GM23248 (cell line): ENCODE measurements around the gene ZFP36L1. TPM values are rescaled to one million over a fixed set of nuclear protein-coding genes. Genes with fewer than 3 reads are reported as not detected.
A peak's percentile ranks its signal among the peaks of the same experiment; 100 is the strongest.

Experiments used
- DNase-seq: peaks from one replicate; pipeline ENCODE4 v3.0.0-alpha.2; 2015
- H2AFZ ChIP-seq: fragments of 200-600 bp; sonication (generic); 2 replicates; pipeline ENCODE4 v1.6.1; 2016; ENCODE audit warnings: antibody characterized with exemption
- H3F3A ChIP-seq: fragments of 200-600 bp; sonication (generic); 2 replicates; pipeline ENCODE4 v1.6.1; 2016; ENCODE audit warnings: mild to moderate bottlenecking, antibody characterized with exemption, mixed run types; ENCODE audit not compliant: insufficient read depth
- H3K27ac ChIP-seq: fragments of 200-600 bp; sonication (generic); 2 replicates; pipeline ENCODE4 v1.5.1; 2016; ENCODE audit warnings: mild to moderate bottlenecking
- H3K27me3 ChIP-seq: fragments of 200-600 bp; sonication (generic); replicated peaks from 2 replicates; pipeline ENCODE4 v1.6.1; 2016; ENCODE audit warnings: mild to moderate bottlenecking; ENCODE audit not compliant: insufficient read depth
- H3K36me3 ChIP-seq: fragments of 200-600 bp; sonication (generic); 2 replicates; pipeline ENCODE4 v1.6.1; 2016; ENCODE audit warnings: low read depth, mild to moderate bottlenecking
- H3K4me1 ChIP-seq: fragments of 200-600 bp; sonication (generic); 2 replicates; pipeline ENCODE4 v1.6.1; 2016; ENCODE audit warnings: mild to moderate bottlenecking; ENCODE audit not compliant: insufficient read depth
- H3K4me2 ChIP-seq: fragments of 200-600 bp; sonication (generic); one replicate; pipeline ENCODE4 v1.6.1; 2016; ENCODE audit warnings: mild to moderate bottlenecking; ENCODE audit not compliant: unreplicated experiment
- H3K4me3 ChIP-seq: fragments of 200-600 bp; sonication (generic); 2 replicates; pipeline ENCODE4 v1.5.1; 2016; ENCODE audit warnings: mild to moderate bottlenecking
- H3K79me2 ChIP-seq: fragments of 200-600 bp; sonication (generic); 2 replicates; pipeline ENCODE4 v1.6.1; 2016; ENCODE audit warnings: mild to moderate bottlenecking; ENCODE audit not compliant: insufficient read depth
- H3K9ac ChIP-seq: fragments of 200-600 bp; sonication (generic); 2 replicates; pipeline ENCODE4 v1.6.1; 2016; ENCODE audit warnings: mild to moderate bottlenecking
- H3K9me2 ChIP-seq: fragments of 200-600 bp; sonication (generic); 2 replicates; pipeline ENCODE4 v1.6.1; 2016; ENCODE audit warnings: mixed run types, mild to moderate bottlenecking, moderate library complexity; ENCODE audit not compliant: insufficient read depth
- H3K9me3 ChIP-seq: fragments of 200-600 bp; sonication (generic); one replicate; pipeline ENCODE4 v1.6.1; 2017; ENCODE audit warnings: low read depth
- H4K20me1 ChIP-seq: fragments of 200-600 bp; sonication (generic); 2 replicates; pipeline ENCODE4 v1.6.0; 2016; ENCODE audit not compliant: insufficient read depth
- EZH2 ChIP-seq: fragments of 200-600 bp; sonication (generic); IDR thresholded peaks from 2 replicates; pipeline ENCODE4 v1.6.1; 2018; ENCODE audit warnings: antibody characterized with exemption, mild to moderate bottlenecking; ENCODE audit not compliant: insufficient read depth, poor library complexity, severe bottlenecking
- EZH2phosphoT487 ChIP-seq: fragments of 200-600 bp; sonication (generic); IDR thresholded peaks from 2 replicates; pipeline ENCODE4 v1.6.1; 2018; ENCODE audit warnings: antibody characterized with exemption, moderate library complexity, mild to moderate bottlenecking, low read depth; ENCODE audit not compliant: insufficient read depth
- WGBS, 2 experiments: methylation state at CpG; one replicate each; pipeline ENCODE4 v1.1.6; 2015 to 2017; ENCODE audit warnings: low lambda C conversion rate in 2 of 2, low coverage in 1 of 2; ENCODE audit errors: missing lambda C conversion rate in 2 of 2; 5-methylcytosine and 5-hydroxymethylcytosine counted together
- in situ Hi-C: fragments of 300-500 bp; cut with MboI; formaldehyde crosslinking; loops from 2 replicates; pipeline ENCODE4 v1.15.0; 2020
- polyA plus RNA-seq: library from polyadenylated mRNA; unstranded; fragments of >200 nt; fragmentation: Nextera tagmentation; extraction: Ambion mirVana; gene quantifications from 2 replicates; pipeline ENCODE4 v1.2.1, GENCODE V29; 2016
- total RNA-seq: library from RNA; depleted of rRNA; stranded (reverse); fragments of >200 nt; shearing (Covaris generic); gene quantifications from 2 replicates; pipeline ENCODE4 v1.2.3, GENCODE V29; 2014; rRNA removed

The ZFP36L1 gene, protein sequence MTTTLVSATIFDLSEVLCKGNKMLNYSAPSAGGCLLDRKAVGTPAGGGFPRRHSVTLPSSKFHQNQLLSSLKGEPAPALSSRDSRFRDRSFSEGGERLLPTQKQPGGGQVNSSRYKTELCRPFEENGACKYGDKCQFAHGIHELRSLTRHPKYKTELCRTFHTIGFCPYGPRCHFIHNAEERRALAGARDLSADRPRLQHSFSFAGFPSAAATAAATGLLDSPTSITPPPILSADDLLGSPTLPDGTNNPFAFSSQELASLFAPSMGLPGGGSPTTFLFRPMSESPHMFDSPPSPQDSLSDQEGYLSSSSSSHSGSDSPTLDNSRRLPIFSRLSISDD
- total RNA-seq (88.0 and 92.9 TPM in 2 replicates), polyA plus RNA-seq (599 and 620 TPM in 2 replicates)

- peaks cover 9% of the 10 kb centered on the region for H3K4me1 ChIP-seq
- peak within 1 kb of the TSS; percentile 99 for H3K9ac ChIP-seq
- no peaks in the 10 kb centered on the region for H3K27me3 ChIP-seq
- peaks cover 71% of the 10 kb centered on the region for H3K79me2 ChIP-seq
- no peaks in the 10 kb centered on the region for H3K9me3 ChIP-seq
- peak within 1 kb of the TSS; percentile 100 for H3K27ac ChIP-seq
- H3K36me3 ChIP-seq = peaks cover 38% of the 10 kb centered on the region
- 1% methylated on average over 39 to 51 of the region's 51 CpGs for WGBS, 2 experiments
- H2AFZ ChIP-seq = peak within 1 kb of the TSS; percentile 17; the same call in 1 of the 2 replicates
- peak; percentile 98 for DNase-seq
- no peaks in the 10 kb centered on the region for H3K9me2 ChIP-seq
- H4K20me1 ChIP-seq = peaks cover 13% of the 10 kb centered on the region; the same call in 1 of the 2 replicates
- H3K4me2 ChIP-seq = peak within 1 kb of the TSS; percentile 97
- in situ Hi-C loops = no loop called here
- peaks cover 65% of the 10 kb centered on the region for H3F3A ChIP-seq
- H3K4me3 ChIP-seq = peak within 1 kb of the TSS; percentile 80
- TF ChIP-seq EZH2 (no peak), EZH2phosphoT487 (no peak)
Observed at GRCh38 chr14:68792979-68793733, at the start of gene ZFP36L1. ZFP36L1 (minus strand) TSS chr14:68793067; CDS start chr14:68792938, 129 bp downstream.

DNA sequence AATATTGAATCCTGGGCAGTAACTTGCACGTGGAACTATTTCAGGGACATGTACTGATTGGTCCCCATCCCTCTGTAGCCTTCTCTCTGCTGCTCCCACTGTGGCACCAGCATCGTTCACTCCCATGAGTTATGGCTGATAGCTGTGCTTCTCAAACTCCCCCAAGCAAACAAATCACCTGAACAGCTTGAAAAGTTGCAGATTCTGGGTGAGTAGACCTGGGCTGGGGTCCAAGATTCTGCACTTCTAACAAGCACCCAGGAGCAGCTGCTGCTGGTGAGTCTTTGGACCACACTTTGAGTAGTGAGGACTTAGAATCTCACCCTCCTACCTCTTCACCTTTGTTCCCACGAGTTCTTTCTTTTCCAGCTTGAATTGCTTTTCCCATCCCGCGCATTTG is 49.4 kb upstream of the ZFP36L1 start:
- no peak overlapping the region for H3K4me3 ChIP-seq
- no peak overlapping the region for H3K4me2 ChIP-seq
- H3K79me2 ChIP-seq = no peaks in the 10 kb centered on the region
- peaks cover 12% of the 10 kb centered on the region; the same call in 1 of the 2 replicates for H3K36me3 ChIP-seq
- no peaks in the 10 kb centered on the region for H4K20me1 ChIP-seq
- DNase-seq = no peak
- WGBS, 2 experiments = 84 to 88% methylated on average over 5 of the region's 5 CpGs
- TF ChIP-seq EZH2phosphoT487 (no peak), EZH2 (no peak)
- peaks cover 12% of the 10 kb centered on the region; the same call in 1 of the 2 replicates for H3F3A ChIP-seq
- H3K27me3 ChIP-seq = no peaks in the 10 kb centered on the region
- no peaks in the 10 kb centered on the region for H3K9me3 ChIP-seq
- no peaks in the 10 kb centered on the region for H3K9me2 ChIP-seq
- no peak overlapping the region for H3K9ac ChIP-seq
- H3K4me1 ChIP-seq = peaks cover 11% of the 10 kb centered on the region
- H3K27ac ChIP-seq = no peak overlapping the region
- in situ Hi-C loops = no loop called here
- no peak overlapping the region for H2AFZ ChIP-seq

GRCh38 chr14:68841016-68841809 is 48.3 kb upstream of the ZFP36L1 start:
- Histone ChIP-seq H3K36me3 (peaks cover 17% of the 10 kb centered on the region), H3K4me2 (peak overlapping the region; percentile 4), H3F3A (peaks cover 8% of the 10 kb centered on the region; the same call in 1 of the 2 replicates), H3K9me3 (no peaks in the 10 kb centered on the region), H4K20me1 (no peaks in the 10 kb centered on the region), H3K4me1 (peaks cover 11% of the 10 kb centered on the region), H3K27me3 (no peaks in the 10 kb centered on the region), H3K79me2 (no peaks in the 10 kb centered on the region), H3K4me3 (no peak overlapping the region), H3K9ac (0 out of 2 replicates have a peak overlapping the region, but pooled peaks have one; percentile 22), H3K9me2 (no peaks in the 10 kb centered on the region), H2AFZ (no peak overlapping the region), H3K27ac (peak overlapping the region; percentile 41)
- no peak for TF ChIP-seq EZH2
- no peak for TF ChIP-seq EZH2phosphoT487
- DNase-seq = peak; percentile 60
- in situ Hi-C loops = no loop called here
- WGBS, 2 experiments = 49% methylated on average over 6 of the region's 6 CpGs

DNA sequence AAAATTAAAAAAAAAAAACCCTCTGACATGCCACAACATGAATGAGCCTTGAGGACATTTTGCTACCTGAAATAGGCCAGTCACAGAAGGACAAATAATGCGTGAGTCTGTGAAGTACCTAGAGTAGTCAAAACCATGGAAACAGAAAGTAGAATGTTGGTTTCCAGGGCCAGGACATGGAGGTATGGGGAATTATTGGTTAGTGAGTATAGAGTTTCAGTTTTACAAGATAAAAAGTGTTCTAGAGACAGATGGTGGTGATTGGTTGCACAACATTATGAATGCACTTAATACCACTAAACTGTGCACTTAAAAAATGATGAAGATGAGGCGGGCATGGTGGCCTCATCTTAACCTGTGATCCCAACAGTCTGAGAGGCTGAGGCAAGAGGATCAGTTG is 47.6 kb upstream of the ZFP36L1 start:
- Histone ChIP-seq H3K4me1 (peaks cover 11% of the 10 kb centered on the region), H3K9ac (no peak overlapping the region), H3K36me3 (peaks cover 25% of the 10 kb centered on the region), H3K4me3 (no peak overlapping the region), H3K4me2 (no peak overlapping the region), H3K9me3 (no peaks in the 10 kb centered on the region), H3K27ac (no peak overlapping the region), H3K9me2 (no peaks in the 10 kb centered on the region), H3K27me3 (no peaks in the 10 kb centered on the region), H2AFZ (no peak overlapping the region), H3K79me2 (no peaks in the 10 kb centered on the region), H3F3A (peaks cover 8% of the 10 kb centered on the region; the same call in 1 of the 2 replicates), H4K20me1 (no peaks in the 10 kb centered on the region)
- TF ChIP-seq EZH2 (no peak), EZH2phosphoT487 (no peak)
- in situ Hi-C loops = no loop called here
- WGBS, 2 experiments = 98 to 100% methylated on average over 2 of the region's 2 CpGs
- DNase-seq = no peak
